ENCODE results near the gene ESYT2.

ESYT2 gene

GRCh38 chr7:158737064-158737695, 92.1 kb downstream of the ESYT2 start:
- no peak for DNase-seq

- no peak for DNase-seq
These were observed 93.4 kb downstream of the ESYT2 start for GRCh38 chr7:158735935-158736334.

GRCh38 chr7:158734861-158735260, 94.4 kb downstream of the ESYT2 start:
- DNase-seq, result no peak

- DNase-seq, result no peak
These were observed 95.4 kb downstream of the ESYT2 start for GRCh38 chr7:158733775-158734494.

GRCh38 chr7:158733220-158733519, 96.1 kb downstream of the ESYT2 start:
- no peak for DNase-seq

- DNase-seq, result no peak
These were observed 96.7 kb downstream of the ESYT2 start for GRCh38 chr7:158732494-158733219.

GRCh38 chr7:158731761-158732160, 97.5 kb downstream of the ESYT2 start:
- no peak for DNase-seq

GRCh38 chr7:158730383-158731346, 98.6 kb downstream of the ESYT2 start:
- DNase-seq, result no peak

GRCh38 chr7:158729646-158730382, 99.5 kb downstream of the ESYT2 start:
- no peak for DNase-seq

- DNase-seq, result no peak
These were observed 100.2 kb downstream of the ESYT2 start for GRCh38 chr7:158728911-158729645.

- no peak for DNase-seq
These were observed 101.6 kb downstream of the ESYT2 start for GRCh38 chr7:158727690-158728089.

- no peak for DNase-seq
These were observed 103.0 kb downstream of the ESYT2 start for GRCh38 chr7:158726277-158726807.

- no peak for DNase-seq
These were observed 103.9 kb downstream of the ESYT2 start for GRCh38 chr7:158725506-158725800.

- no peak for DNase-seq
These were observed 104.4 kb downstream of the ESYT2 start for GRCh38 chr7:158724658-158725505.

GRCh38 chr7:158723714-158724385, 105.5 kb downstream of the ESYT2 start:
- no peak for DNase-seq

- no peak for DNase-seq
These were observed 106.0 kb downstream of the ESYT2 start for GRCh38 chr7:158723266-158723665.

- DNase-seq, result no peak
These were observed 106.6 kb downstream of the ESYT2 start for GRCh38 chr7:158722574-158723237.

GRCh38 chr7:158720112-158720511, 109.2 kb downstream of the ESYT2 start:
- no peak for DNase-seq

GRCh38 chr7:158716802-158717201, 112.5 kb downstream of the ESYT2 start:
- DNase-seq, result no peak

All from bone marrow (tissue), 2 donors.